ENCODE data around the gene NFATC1. TPM values are rescaled to one million over a fixed set of nuclear protein-coding genes. Genes with fewer than 3 reads are reported as not detected.

The NFATC1 gene
- total RNA-seq, 1 experiment from 2014 or later, result 3.4 TPM

DNA sequence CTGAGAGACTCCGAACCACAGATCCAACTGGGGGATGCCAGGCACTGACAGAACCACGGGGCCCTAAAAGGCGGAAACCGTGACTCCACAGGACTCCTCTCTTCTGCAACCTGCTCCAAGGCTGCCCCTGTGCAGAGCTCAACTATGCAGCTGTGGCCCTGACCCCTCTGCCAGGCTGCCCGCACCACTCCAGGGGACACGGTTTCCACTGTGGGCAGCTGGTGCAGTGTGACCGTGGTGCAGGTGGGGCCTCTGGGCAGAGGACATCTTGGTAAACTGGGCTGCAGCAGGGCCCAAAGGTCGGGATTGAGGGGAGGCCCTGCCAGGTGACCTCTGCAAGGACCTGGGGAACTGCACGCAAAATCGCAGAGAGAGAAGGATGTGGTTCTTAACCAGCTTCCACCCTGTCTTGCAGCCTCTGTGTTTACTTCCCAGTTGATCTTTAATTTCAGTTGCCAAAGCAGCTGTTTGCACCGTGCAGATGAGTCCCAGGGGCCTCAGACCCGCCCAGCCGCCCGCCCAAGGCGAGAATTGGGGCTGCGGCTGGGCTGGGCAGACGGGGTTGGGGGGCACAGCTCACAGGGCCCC lies 179.3 kb downstream of the NFATC1 start:
- no peak overlapping the region for H3K4me3 ChIP-seq
- no peak overlapping the region for H3K27ac ChIP-seq
- H3K36me3 ChIP-seq, result no peaks in the 10 kb centered on the region
- H3K9me3 ChIP-seq (replicated peaks), result peaks cover 13% of the 10 kb centered on the region
- peaks cover 46% of the 10 kb centered on the region for H3K4me1 ChIP-seq (replicated peaks)
- DNase-seq (ENCODE audit: low read depth in 1 of 2, low spot score in 2 of 2), result peak in 1 of 2 experiments; percentile 33
- no peaks in the 10 kb centered on the region for H3K27me3 ChIP-seq (replicated peaks)

DNA sequence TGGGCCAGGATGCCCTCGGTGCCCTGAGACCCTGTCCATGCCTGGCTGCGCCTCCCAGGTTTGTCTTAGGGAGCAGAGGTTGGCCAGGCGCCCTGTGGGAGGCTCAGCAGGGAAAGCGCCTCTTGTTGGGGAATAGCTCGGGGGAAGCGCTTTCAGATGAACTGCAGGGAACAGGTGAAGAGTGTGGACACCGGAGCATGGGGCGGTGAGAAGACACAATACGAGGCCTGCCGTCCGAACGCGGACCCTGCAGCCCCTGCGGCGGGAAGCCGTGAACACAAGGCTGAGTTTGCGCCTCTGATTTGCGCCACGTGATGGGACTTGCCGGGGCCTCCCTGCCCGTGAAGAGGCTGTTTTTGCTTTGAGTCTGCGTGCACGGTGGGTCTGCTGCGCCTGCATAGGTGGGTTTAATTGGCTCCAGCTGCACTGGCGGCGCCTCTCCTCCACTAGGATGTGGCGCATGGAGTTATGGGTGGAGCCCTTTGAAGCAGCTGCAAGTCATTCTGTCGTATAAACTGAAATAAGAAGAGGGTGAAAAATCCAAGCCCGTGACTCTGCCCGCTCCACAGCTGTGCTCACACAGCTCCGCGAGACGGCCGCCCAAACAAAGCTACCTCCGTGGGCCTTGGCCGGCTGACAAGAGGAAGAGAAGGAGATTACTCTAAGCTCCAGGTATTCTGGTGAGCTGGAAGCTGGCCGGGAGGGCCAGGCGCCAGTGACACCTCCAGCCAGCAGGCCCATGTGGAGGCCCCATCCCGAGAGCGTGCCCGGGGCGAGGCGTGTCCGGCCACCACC lies 180.4 kb downstream of the NFATC1 start:
- peak overlapping the region; percentile 72 for H3K27ac ChIP-seq
- no peaks in the 10 kb centered on the region for H3K36me3 ChIP-seq
- H3K9me3 ChIP-seq (replicated peaks), result peaks cover 13% of the 10 kb centered on the region
- DNase-seq (ENCODE audit: low read depth in 1 of 2, low spot score in 2 of 2), result peak; percentile 72 to 76
- 0 out of 2 replicates have a peak overlapping the region, but pooled peaks have one; percentile 5 for H3K4me3 ChIP-seq
- no peaks in the 10 kb centered on the region for H3K27me3 ChIP-seq (replicated peaks)
- peaks cover 36% of the 10 kb centered on the region for H3K4me1 ChIP-seq (replicated peaks)

DNA sequence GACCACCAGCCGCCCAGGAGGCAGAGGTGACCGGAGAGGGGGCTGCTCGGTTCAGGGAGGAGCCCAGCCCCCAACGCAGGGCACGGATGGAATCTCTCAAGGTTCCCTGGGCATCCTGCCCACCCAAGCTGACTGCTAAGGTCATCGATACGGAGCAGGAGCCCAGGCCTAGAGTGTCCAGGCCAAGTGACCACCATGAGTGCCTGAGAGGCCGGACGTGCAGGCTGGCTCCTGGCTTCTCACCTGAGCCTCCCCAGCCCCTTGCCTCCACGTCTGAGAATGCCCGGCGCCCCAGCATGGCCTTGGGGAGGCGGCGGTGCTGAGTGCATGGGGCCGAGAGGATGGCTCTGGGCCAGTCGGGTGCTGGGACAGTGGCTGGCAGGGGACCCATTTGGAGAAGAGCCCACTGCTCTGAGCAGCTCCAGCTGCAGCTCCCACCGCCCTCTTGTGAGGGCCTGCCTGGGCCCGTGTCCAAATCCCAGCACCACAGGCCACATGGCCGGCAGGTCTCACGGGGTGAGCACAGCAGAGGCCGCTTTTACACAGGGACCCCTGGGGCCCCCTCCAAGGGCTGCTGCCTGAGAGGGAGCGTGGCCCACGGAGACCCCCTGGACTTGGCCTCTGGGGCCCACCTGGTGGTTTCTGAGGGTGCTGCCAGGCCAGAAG lies 181.1 kb downstream of the NFATC1 start:
- DNase-seq (ENCODE audit: low read depth in 1 of 2, low spot score in 2 of 2), result peak in 1 of 2 experiments; percentile 49
- peaks cover 13% of the 10 kb centered on the region for H3K9me3 ChIP-seq (replicated peaks)
- H3K27me3 ChIP-seq (replicated peaks), result no peaks in the 10 kb centered on the region
- 0 out of 2 replicates have a peak overlapping the region, but pooled peaks have one; percentile 5 for H3K4me3 ChIP-seq
- peak overlapping the region; percentile 72 for H3K27ac ChIP-seq
- H3K4me1 ChIP-seq (replicated peaks), result peaks cover 28% of the 10 kb centered on the region
- peaks cover 2% of the 10 kb centered on the region; the same call in 1 of the 2 replicates for H3K36me3 ChIP-seq

DNA sequence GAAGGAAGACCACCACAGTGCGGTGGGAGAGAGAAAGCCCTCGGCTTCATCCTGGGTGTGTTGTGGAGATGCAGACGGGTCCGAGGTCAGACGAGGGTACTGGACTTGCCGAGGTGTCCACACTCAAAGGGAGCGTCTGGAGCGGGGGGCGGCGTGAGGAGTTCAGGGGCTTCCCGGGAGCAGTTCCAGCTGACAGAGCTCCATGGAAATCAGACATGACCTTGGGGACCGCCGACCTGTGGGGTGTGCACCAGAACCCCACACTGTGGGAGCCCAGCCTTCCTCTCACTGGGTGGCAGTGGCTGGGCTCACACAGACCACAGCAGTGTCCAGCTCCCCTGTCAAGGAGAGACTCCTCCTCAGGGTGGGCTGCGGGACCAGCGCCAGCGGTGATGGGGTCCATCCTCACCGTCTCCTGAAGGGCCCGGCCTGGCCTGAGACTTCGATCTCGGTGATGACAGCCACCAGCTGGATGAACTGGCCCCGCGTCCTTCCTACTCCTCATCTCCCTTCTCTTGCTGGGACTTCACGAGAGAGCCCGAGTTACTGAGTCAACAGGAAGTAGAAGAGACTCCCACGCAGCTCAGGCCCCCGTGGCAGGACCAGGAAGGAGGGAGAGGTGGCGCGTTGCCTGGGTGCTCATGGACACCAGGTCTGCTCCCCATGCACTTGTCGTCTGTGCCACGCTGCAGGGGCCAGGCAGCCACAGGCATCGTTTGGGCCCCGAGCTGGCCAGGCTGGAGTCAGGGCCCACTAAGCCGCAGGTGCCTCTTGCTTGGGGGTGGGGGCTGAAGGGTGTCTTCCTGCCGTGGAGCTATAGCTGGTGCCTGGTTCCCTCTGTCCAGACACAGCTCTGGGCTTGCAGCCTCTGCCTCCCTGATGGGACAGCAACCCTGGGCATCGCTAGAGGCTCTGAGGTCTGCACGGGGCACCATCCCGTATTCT lies 182.0 kb downstream of the NFATC1 start:
- peak; percentile 32 to 46 for DNase-seq (ENCODE audit: low read depth in 1 of 2, low spot score in 2 of 2)
- H3K27me3 ChIP-seq (replicated peaks), result no peaks in the 10 kb centered on the region
- H3K27ac ChIP-seq, result no peak overlapping the region
- H3K36me3 ChIP-seq, result peaks cover 11% of the 10 kb centered on the region
- no peak overlapping the region for H3K4me3 ChIP-seq
- H3K4me1 ChIP-seq (replicated peaks), result peaks cover 27% of the 10 kb centered on the region
- H3K9me3 ChIP-seq (replicated peaks), result peaks cover 11% of the 10 kb centered on the region

DNA sequence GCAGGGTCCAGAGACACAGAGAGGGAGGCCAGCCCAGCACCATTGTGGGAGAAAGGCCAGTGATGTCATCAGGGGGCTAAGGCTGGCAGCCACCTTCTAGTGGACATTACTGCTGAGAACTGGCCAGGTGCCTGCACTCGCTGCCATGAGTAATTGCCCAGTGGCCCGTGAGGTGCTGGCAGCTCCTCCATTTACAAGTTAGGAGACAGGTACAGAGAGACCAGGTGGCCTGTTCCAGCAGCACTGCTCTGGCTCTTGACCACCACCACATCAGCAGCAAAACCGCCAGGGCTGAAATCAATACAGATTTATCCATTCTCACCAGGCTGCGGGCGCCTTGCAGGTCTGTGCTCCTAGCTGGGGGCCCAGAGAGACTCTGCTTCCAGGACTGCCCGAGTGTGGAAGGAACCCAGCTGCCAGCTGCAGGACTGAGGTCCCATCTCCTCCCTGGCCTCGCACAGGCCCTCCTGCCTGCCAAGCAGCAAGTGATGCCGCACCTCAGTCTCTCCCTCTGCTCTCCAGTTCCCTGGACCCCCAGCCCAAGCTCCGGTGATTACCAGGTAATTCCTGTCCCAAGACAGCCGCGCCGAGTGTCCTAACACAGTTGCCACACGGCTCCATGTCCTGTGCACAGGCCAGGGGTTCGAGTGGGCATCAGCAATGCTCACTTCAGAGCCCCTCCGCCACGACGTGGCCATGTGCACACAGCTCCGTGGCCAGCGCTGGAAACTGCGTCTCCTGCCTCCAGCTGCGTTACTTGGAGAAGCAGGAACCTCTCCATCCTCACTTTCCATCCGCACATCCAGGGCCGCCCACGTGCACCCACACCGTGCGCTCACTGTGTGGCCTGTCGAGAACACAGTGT lies 182.9 kb downstream of the NFATC1 start:
- no peaks in the 10 kb centered on the region for H3K27me3 ChIP-seq (replicated peaks)
- peaks cover 27% of the 10 kb centered on the region for H3K4me1 ChIP-seq (replicated peaks)
- H3K27ac ChIP-seq, result no peak overlapping the region
- peaks cover 12% of the 10 kb centered on the region for H3K36me3 ChIP-seq
- no peak overlapping the region for H3K4me3 ChIP-seq
- peak in 1 of 2 experiments; percentile 33 for DNase-seq (ENCODE audit: low read depth in 1 of 2, low spot score in 2 of 2)
- peaks cover 4% of the 10 kb centered on the region; the same call in 1 of the 2 replicates for H3K9me3 ChIP-seq (replicated peaks)
